Neutrophil (primary cell): ENCODE data around the gene PTPRD.
"Not testable (repeated sequence)": the region's sequence is repeated elsewhere in the genome, so short reads cannot be mapped to it uniquely, and the experiment has no call there.

Experiments
- H3K27ac ChIP-seq: fragments of 200-600 bp; sonication (generic); 2 replicates; pipeline ENCODE4 v1.5.1; 2016; ENCODE audit warnings: mild to moderate bottlenecking, moderate library complexity
- H3K27me3 ChIP-seq: fragments of 200-600 bp; sonication (generic); 2 replicates; pipeline ENCODE4 v1.6.0; 2016; ENCODE audit warnings: mild to moderate bottlenecking
- H3K36me3 ChIP-seq: fragments of 200-600 bp; sonication (generic); 2 replicates; pipeline ENCODE4 v1.5.1; 2017
- H3K4me1 ChIP-seq, 2 experiments: fragments of 200-600 bp in 1 of 2; sonication (generic) in 1 of 2; 1 replicate in 1 of 2; 2 replicates in 1 of 2; pipeline versions ENCODE4 v1.5.1 to v1.6.1; 2013 to 2016; ENCODE audit warnings: low read depth in 1 of 2, low read length in 1 of 2, mild to moderate bottlenecking in 1 of 2, moderate library complexity in 1 of 2; ENCODE audit not compliant: control insufficient read depth in 1 of 2, insufficient read depth in 1 of 2
- H3K4me3 ChIP-seq, 2 experiments: fragments of 200-600 bp in 1 of 2; sonication (generic) in 1 of 2; 1 replicate in 1 of 2; 2 replicates in 1 of 2; pipeline ENCODE4 v1.5.1; 2013 to 2016; ENCODE audit warnings: low read depth in 1 of 2, low read length in 1 of 2, mild to moderate bottlenecking in 1 of 2, moderate library complexity in 1 of 2
- H3K9me3 ChIP-seq: fragments of 200-600 bp; sonication (generic); 2 replicates; pipeline ENCODE4 v1.5.1; 2016
- TF ChIP-seq, protein P1 (sequence below): fragments of 200-600 bp; sonication (generic); IDR thresholded peaks from 2 replicates; pipeline ENCODE4 v1.5.1; 2016; ENCODE audit warnings: antibody characterized with exemption

The PTPRD gene

DNA sequence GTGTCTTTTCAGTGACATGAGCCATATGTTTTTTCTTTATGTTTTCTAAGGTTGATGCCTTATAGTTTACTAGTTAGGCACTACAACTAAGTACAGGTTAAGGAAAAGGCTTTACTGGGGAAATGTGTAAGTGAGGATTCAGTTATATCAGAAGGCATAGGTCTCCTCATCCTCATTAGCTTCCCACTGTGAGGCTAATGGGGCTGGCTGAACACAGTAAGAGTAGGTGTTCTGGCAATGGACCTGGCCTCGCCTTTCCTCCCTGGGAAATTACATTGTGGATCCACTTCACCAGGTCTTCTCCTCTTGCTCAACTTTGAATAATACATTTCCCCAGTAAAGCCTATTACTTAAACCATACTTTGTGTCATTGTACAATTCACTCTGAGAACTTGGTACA lies 225.5 kb downstream of the PTPRD start:
- no peak overlapping the region for H3K4me3 ChIP-seq
- TF ChIP-seq, protein P1, sequence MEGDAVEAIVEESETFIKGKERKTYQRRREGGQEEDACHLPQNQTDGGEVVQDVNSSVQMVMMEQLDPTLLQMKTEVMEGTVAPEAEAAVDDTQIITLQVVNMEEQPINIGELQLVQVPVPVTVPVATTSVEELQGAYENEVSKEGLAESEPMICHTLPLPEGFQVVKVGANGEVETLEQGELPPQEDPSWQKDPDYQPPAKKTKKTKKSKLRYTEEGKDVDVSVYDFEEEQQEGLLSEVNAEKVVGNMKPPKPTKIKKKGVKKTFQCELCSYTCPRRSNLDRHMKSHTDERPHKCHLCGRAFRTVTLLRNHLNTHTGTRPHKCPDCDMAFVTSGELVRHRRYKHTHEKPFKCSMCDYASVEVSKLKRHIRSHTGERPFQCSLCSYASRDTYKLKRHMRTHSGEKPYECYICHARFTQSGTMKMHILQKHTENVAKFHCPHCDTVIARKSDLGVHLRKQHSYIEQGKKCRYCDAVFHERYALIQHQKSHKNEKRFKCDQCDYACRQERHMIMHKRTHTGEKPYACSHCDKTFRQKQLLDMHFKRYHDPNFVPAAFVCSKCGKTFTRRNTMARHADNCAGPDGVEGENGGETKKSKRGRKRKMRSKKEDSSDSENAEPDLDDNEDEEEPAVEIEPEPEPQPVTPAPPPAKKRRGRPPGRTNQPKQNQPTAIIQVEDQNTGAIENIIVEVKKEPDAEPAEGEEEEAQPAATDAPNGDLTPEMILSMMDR, result no peak
- no peaks in the 10 kb centered on the region for H3K27me3 ChIP-seq
- no peaks in the 10 kb centered on the region for H3K36me3 ChIP-seq
- no peak overlapping the region for H3K27ac ChIP-seq
- H3K9me3 ChIP-seq, result no peaks in the 10 kb centered on the region
- no peaks in the 10 kb centered on the region for H3K4me1 ChIP-seq

DNA sequence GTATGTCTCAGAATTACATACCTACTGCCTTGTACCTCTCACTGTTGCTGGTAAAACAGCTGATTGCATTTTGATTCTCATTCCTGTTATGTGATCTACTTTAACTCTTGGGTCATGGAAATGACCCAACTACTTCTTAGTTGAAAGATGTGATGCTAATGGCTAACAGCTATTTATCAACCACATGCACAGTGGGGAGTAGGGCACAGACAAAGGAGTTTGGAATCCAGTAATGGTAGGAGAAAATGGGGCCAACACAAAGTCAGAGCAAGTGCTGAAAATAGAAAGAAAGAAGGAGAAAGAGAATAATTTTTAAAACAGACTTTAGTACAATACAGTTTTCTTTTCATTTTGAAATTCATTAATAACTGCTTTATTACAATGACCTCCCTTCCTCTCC lies 241.0 kb downstream of the PTPRD start:
- Histone ChIP-seq H3K27me3 (no peaks in the 10 kb centered on the region), H3K4me1 (no peaks in the 10 kb centered on the region), H3K4me3 (no peak overlapping the region), H3K36me3 (no peaks in the 10 kb centered on the region), H3K27ac (no peak overlapping the region), H3K9me3 (no peaks in the 10 kb centered on the region)
- TF ChIP-seq, protein P1, result no peak

DNA sequence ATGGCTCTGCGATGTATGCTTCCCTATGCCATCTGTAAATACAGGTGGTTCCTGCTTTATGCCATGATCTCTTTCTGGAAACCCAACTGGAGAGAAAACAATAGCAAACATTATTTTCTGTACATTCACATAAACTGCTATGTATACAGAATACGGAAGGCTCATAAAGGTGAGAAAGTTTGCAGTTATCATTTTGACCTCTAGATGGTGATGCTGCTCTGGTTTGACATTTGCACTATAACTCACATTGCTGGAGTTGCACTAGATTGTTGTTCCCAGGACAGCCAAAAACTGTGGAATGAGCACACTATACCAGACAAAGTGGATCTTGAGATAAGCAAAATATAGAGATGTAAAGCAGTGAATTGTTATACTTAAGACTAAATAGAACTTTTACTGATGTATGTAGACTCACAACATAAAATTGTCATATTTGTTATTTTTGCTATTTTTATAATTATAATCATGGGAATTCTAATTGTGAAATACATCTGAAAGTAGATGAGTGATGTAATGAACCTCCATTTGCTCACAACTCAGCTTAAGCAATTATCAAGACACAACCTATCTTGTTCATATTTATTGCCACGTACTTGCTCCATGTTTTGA lies 246.5 kb downstream of the PTPRD start:
- Histone ChIP-seq H3K27me3 (no peaks in the 10 kb centered on the region), H3K9me3 (no peaks in the 10 kb centered on the region), H3K4me1 (no peaks in the 10 kb centered on the region), H3K27ac (no peak overlapping the region), H3K36me3 (no peaks in the 10 kb centered on the region), H3K4me3 (no peak overlapping the region)
- TF ChIP-seq, protein P1, result no peak

DNA sequence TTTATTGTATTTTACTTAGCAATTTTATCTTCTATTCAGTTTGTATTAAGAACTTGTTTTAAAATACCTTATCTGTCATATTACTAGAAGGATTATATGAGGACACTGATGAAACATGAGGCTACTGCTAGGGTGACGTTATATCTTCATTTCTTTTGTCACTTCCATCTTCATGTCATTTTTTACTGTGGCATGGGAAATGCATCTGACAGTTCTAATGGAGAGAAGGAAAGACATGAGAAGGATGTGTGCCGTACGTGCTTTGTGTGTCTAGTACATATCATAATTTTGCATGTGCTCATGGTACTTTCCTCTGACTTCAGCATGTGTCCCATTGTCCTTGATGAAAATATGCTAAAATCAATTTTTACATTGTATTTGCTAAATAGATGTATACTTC lies 258.2 kb downstream of the PTPRD start:
- TF ChIP-seq, protein P1, result no peak
- H3K4me3 ChIP-seq, result no peak overlapping the region

DNA sequence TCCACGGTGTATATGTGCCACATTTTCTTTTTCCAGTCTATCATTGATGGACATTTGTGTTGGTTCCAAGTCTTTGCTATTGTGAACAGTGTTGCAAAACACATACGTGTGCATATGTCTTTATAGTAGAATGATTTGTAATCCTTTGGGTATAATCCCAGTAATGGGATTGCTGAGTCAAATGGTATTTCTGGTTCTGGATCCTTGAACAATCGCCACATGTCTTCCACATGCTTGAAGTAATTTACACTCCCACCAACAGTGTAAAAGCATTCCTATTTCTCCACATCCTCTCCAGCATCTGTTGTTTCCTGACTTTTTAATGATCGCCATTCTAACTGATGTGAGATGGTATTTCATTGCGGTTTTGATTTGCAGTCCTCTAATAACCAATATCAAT lies 267.2 kb downstream of the PTPRD start:
- H3K9me3 ChIP-seq, H3K4me1 ChIP-seq, H3K27ac ChIP-seq, H3K36me3 ChIP-seq, H3K4me3 ChIP-seq, H3K27me3 ChIP-seq: not testable (repeated sequence)

More for the DNA sequence above, 258.2 kb downstream of the PTPRD start:
- no peaks in the 10 kb centered on the region for H3K4me1 ChIP-seq
- H3K27me3 ChIP-seq, result no peaks in the 10 kb centered on the region
- H3K9me3 ChIP-seq, result no peaks in the 10 kb centered on the region
- H3K27ac ChIP-seq, result no peak overlapping the region
- no peaks in the 10 kb centered on the region for H3K36me3 ChIP-seq

DNA sequence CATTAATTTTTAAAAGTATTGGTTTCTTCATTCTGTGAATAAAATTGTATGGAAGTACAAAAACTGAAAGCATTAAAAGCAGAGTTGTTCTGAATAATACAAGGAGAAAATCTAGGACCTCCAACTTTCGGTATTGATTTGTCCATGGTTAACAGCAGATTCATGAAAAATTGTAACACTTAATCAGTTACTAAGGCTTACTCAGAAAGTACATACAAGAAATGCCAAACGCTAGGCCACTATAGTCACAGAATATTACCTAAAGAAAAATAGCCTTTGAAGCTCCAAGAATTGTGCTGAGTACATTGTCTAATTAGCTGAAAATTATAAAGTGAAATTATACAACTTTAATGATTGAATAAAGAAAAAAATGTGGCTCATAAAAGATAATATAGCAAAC lies 271.7 kb downstream of the PTPRD start:
- H3K36me3 ChIP-seq, result no peaks in the 10 kb centered on the region
- H3K27ac ChIP-seq, result no peak overlapping the region
- no peaks in the 10 kb centered on the region for H3K9me3 ChIP-seq
- H3K27me3 ChIP-seq, result no peaks in the 10 kb centered on the region
- TF ChIP-seq, protein P1, result no peak
- H3K4me3 ChIP-seq, result no peak overlapping the region
- no peaks in the 10 kb centered on the region for H3K4me1 ChIP-seq
